Stimulated activated CD8-positive, alpha-beta memory T cell treated with anti-CD3 and anti-CD28 coated beads, Interleukin-4, amount 100 ng/mL, for 24 hours (primary cell): Measurements from ENCODE around the gene KRTAP10-8.
"Not testable (repeated sequence)": the region's sequence is repeated elsewhere in the genome, so short reads cannot be mapped to it uniquely, and the experiment has no call there.

Experiments used
- DNase-seq: peaks from one replicate; pipeline ENCODE4 v3.0.0-alpha.2; 2020; ENCODE audit warnings: low read depth

KRTAP10-8 gene

GRCh38 chr21:44579056-44579832 is 32.6 kb upstream of the KRTAP10-8 start:
- DNase-seq, result no peak

GRCh38 chr21:44579833-44580144 is 32.1 kb upstream of the KRTAP10-8 start:
- DNase-seq, result no peak

DNA sequence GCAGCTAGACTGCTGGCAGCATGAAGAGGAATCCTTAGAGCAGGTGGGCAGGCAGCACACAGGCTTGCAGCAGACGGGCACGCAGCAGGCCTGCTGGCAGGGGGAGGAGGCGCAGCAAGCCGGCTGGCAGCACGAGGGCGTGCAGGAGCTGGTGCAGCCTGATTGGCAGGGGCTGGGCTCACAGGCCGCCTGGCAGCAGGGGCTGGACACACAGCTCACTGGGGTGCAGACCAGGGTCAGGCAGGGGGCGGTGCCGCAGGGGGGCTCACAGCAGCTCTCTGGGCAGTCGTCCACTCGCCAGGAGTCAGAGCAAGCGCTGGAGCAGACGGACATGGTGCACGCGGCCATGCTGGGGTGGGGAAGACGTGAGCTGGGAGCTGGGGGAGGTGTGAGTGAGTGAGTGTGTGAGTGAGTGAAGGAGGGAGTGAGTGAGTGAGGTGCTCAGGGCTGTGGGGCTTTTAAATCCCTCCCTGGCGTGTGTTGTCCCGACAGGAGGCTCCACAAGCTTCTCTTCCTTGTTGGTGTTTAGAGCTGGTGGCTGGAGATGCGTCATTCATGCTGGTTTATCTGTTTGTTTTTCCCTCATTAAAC is 31.6 kb upstream of the KRTAP10-8 start, which contains the start of gene KRTAP10-5:
Gene KRTAP10-5 (minus strand): TSS at position 374 of the 591 bp plus-strand sequence. CDS start 26 bp downstream, at position 348.
- not testable (repeated sequence) for DNase-seq

- no peak for DNase-seq
These were observed 30.7 kb upstream of the KRTAP10-8 start for GRCh38 chr21:44581158-44581557.

GRCh38 chr21:44582055-44582454 is 29.8 kb upstream of the KRTAP10-8 start:
- no peak for DNase-seq

GRCh38 chr21:44583089-44583799 is 28.6 kb upstream of the KRTAP10-8 start:
- no peak for DNase-seq

DNA sequence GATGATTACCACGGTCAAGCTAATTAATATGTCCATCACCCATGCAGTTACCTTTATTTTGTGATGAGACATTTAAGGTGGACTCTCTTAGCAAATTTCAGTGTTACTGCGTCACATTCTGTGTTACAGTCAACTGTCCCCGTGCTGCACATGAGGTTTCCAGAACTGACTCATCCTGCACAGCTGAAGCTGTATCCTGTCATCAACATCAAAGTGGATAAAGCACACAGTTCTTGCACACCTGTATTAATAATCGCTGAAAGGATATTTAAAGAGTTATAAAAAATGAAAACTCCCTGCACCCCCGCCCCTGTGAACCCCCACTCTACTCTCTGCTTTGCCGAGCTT is 28.1 kb upstream of the KRTAP10-8 start:
- no peak for DNase-seq

DNA sequence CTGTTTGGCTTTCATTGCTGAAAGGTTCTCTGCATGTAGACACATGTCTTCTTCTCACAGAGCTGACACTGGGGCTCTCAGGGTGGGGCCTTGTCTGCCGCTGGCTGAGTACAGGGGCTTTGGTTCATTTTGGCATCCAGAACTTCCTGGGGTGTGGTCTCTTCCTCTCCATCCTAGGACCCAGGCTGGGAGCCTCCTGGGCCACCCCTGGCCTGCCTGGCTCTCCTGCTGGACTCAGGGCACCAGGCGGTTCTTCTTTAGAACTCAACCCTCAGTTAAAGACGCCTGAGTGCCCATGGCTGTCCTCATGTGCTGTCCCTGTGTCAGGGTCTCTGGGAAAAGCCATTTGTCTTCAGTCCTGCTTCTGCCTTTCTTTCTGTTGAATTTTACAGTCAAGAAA is 26.0 kb upstream of the KRTAP10-8 start:
- no peak for DNase-seq

DNA sequence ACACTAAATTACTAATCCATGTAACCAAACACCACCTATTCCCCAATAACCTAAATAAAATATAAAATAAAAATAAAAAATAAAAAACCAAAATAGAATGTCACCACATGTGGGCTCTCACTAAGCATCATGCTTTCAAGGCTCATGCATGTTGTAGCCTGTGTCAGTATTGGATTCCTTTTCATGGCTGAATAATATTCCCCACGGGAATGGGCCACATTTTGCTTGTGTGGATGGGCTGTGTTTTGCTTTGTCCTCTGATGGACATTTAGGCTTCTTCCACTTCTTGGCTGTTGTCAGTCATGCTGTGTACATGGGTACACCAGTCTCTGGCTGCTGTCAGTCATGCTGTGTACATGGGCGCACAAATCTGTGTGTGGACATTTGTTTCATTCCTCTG is 22.8 kb upstream of the KRTAP10-8 start:
- DNase-seq, result no peak

GRCh38 chr21:44589586-44590305 is 22.1 kb upstream of the KRTAP10-8 start:
- no peak for DNase-seq

DNA sequence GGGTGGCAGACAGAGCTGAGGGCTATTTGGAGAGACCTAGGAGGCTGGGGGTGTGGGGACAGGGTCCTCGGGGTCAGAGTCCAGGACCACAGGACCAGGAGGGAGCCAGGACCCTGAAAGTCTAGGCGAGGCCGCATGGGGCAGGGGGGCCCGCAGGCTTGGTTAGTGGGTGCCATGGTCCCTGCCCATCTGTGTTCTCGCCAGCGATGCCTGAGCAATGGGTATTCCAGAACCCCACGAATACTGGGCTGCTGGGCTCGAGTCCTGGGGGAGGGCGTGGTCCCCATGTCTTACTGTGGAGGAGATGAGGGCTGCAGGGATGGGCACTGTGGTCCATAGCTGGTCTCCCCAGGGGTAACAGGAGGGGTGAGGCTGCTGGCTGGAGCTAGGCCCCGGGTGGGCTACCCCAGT is 21.6 kb upstream of the KRTAP10-8 start:
- no peak for DNase-seq

DNA sequence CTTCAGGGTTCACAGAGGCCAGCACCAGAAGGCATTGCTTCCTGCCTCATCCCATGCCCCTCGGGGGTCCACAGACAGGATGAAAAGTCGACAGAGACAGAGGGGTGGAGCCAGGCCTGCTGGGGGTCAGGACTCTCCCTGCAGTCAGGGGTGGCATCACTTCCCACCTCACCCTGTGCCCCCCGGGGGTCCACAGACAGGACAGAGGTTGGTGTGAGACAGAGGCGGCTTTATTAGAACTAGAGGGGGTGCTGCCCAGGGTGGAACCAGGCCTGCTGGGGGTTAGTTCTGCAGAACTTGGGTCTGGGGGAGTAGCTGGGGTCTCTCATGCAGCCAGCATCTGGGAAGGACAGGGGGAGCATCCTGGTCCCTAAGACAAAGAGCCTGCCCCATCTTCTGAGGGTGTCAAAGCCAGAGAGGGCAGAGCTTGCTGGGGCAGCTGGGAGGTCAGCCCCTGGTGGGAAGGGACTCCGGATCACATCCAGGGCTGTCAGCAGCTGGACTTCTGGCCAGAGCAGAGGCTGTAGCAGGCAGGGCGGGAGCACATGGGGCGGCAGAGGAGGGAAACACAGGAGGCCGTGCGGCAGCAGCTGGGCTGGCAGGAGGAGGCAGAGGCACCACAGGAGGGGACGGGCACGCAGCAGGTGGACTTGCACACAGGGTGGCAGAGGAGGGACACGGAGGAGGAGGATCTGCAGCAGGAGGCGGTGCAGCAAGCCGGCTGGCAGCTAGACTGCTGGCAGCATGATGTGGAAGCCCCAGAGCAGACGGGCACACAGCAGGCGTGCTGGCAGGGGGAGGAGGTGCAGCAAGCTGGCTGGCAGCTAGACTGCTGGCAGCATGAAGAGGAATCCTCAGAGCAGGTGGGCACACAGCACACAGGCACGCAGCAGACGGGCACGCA is 20.7 kb upstream of the KRTAP10-8 start:
- DNase-seq, result not testable (repeated sequence)

DNA sequence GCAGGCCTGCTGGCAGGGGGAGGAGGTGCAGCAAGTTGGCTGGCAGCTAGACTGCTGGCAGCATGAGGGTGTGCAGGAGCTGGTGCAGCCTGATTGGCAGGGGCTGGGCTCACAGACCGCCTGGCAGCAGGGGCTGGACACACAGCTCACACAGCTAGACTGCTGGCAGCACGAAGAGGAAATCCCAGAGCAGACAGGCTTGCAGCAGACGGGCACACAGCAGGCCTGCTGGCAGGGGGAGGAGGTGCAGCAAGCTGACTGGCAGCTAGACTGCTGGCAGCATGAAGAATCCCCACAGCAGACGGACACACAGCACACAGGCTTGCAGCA is 20.1 kb upstream of the KRTAP10-8 start:
- DNase-seq, result not testable (repeated sequence)

DNA sequence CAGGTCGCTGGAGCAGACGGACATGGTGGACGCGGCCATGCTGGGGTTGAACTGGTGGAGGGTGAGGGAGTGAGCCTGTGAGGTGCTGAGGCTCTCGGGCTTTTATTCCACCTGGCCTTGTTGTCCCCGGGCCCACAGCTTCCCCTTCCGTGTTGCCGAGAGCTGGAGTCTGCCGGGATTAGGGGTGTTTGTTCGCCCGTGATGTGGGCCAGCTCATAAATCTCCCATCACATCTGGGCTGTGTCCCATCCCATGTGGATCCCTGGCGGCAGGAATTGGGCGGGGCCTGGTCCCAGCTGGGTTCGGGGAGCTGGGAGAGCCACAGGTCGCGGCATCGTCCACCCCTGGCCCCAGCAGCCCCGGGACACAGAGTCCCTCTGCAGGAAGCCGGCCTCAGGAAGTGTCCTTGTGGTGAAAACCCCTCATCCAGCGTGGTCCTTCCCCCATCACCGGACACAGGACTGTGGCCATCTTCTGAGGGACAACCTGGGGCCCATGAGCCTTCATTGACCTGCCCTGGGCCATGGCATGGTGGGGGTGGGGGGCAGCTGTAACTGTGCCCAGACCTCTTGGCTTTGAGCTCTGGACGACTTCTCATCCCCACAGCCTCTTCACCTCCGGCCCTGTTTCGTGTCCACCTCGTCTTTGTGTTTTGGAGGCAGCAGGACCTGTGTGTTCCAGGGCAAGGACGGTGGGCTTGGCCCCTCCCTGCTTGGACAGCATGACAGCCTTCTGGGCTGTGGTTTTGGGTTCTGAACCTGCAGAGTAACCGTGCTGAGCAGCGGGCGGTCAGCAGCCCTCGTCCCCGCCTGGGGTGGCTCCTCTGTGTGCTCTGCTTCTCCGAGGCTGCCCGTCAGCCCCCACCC is 19.2 kb upstream of the KRTAP10-8 start, which contains the start of gene KRTAP10-6:
Gene KRTAP10-6 (minus strand): TSS at position 60 of the 866 bp plus-strand sequence. CDS start 21 bp downstream, at position 39.
- DNase-seq, result no peak

GRCh38 chr21:44593598-44594405 is 18.1 kb upstream of the KRTAP10-8 start:
- no peak for DNase-seq

- DNase-seq, result no peak
These were observed 17.4 kb upstream of the KRTAP10-8 start for GRCh38 chr21:44594406-44594916.

DNA sequence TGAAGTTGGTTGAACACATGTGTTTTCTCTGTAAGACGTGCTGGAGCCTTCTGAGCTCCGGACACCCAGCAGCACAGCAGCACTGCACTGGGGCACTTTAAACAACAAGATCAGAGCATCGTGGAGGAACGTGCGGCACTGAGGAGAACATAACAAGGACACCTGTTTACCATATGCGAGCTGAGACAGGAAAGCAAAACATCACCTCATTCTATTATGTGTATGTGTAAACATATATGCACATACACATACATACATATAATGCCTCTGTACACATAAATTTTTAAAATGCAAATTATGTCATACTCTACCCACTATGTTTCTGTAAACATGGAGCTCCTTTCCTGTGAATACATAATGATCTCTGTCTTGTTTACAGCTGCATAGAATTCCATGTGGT is 16.4 kb upstream of the KRTAP10-8 start:
- DNase-seq, result no peak

GRCh38 chr21:44596068-44596725 is 15.7 kb upstream of the KRTAP10-8 start:
- DNase-seq, result no peak

- DNase-seq, result no peak
These were observed 13.8 kb upstream of the KRTAP10-8 start for GRCh38 chr21:44598061-44598460.
